Measurements from ENCODE around the gene TTC1.

GRCh38 chr5:160044967-160045366, 36.0 kb downstream of the TTC1 start:
- no peak for TF ChIP-seq POLR2AphosphoS5 (IDR thresholded peaks at IDR 0.05)
- TF ChIP-seq CTCF (IDR thresholded peaks at IDR 0.05), result no peak
- TF ChIP-seq POLR2A (IDR thresholded peaks at IDR 0.05), result no peak
